Liver (tissue), 9 donors: ENCODE results near the gene LRRC27. TPM values are rescaled to one million over a fixed set of nuclear protein-coding genes. Genes with fewer than 3 reads are reported as not detected.

Experiments used
- DNase-seq: peaks from one replicate; pipeline ENCODE4 v3.0.0-alpha.2; 2017; ENCODE audit warnings: low spot score
- H3K27ac ChIP-seq, 2 donors: one replicate each; pipeline ENCODE4 v1.7.0; 2013; ENCODE audit warnings: inconsistent platforms in 2 of 2, low read length in 2 of 2, control low read depth in 1 of 2, low read depth in 1 of 2, mild to moderate bottlenecking in 1 of 2
- H3K27me3 ChIP-seq, 4 donors: one replicate each; pipeline versions ENCODE4 v1.6.1 to v1.7.0; 2013; ENCODE audit warnings: low read length in 3 of 4, inconsistent platforms in 1 of 4, mild to moderate bottlenecking in 1 of 4, moderate library complexity in 1 of 4; ENCODE audit not compliant: control insufficient read depth in 4 of 4, insufficient read depth in 4 of 4
- H3K36me3 ChIP-seq, 4 donors: one replicate each; pipeline versions ENCODE4 v1.6.1 to v1.7.0; 2013; ENCODE audit warnings: low read length in 3 of 4, mild to moderate bottlenecking in 3 of 4, low read depth in 1 of 4, moderate library complexity in 1 of 4; ENCODE audit not compliant: control insufficient read depth in 4 of 4, insufficient read depth in 3 of 4
- H3K4me1 ChIP-seq, 4 donors: one replicate each; pipeline versions ENCODE4 v1.6.1 to v1.7.0; 2013; ENCODE audit warnings: low read length in 3 of 4, mild to moderate bottlenecking in 3 of 4, moderate library complexity in 1 of 4; ENCODE audit not compliant: control insufficient read depth in 4 of 4, insufficient read depth in 4 of 4
- H3K4me3 ChIP-seq, 3 donors: one replicate each; pipeline versions ENCODE4 v1.6.1 to v1.7.0; 2013; ENCODE audit warnings: low read length in 3 of 3, control low read depth in 1 of 3, low read depth in 1 of 3, mild to moderate bottlenecking in 1 of 3
- H3K9ac ChIP-seq, 2 donors: one replicate each; pipeline ENCODE4 v1.7.0; 2013; ENCODE audit warnings: low read length in 2 of 2, mild to moderate bottlenecking in 2 of 2, moderate library complexity in 2 of 2, control low read depth in 1 of 2, low read depth in 1 of 2
- H3K9me3 ChIP-seq, 4 donors: one replicate each; pipeline versions ENCODE4 v1.6.1 to v1.7.0; 2013; ENCODE audit warnings: low read length in 3 of 4; ENCODE audit not compliant: control insufficient read depth in 4 of 4
- EGR1 ChIP-seq, 2 donors: IDR thresholded peaks; 2 replicates each; pipeline ENCODE4 v1.6.1; 2016 to 2018; ENCODE audit warnings: antibody characterized with exemption in 2 of 2, low read depth in 2 of 2
- FOXA1 ChIP-seq: IDR thresholded peaks from 2 replicates; pipeline ENCODE4 v1.6.1; 2016; ENCODE audit warnings: antibody characterized with exemption
- FOXA2 ChIP-seq: IDR thresholded peaks from 2 replicates; pipeline ENCODE4 v1.6.1; 2016; ENCODE audit warnings: antibody characterized with exemption
- GABPA ChIP-seq, 2 donors: IDR thresholded peaks in 1 of 2; conservative IDR thresholded peaks in 1 of 2; 2 replicates each; pipeline ENCODE4 v1.6.1; 2016; ENCODE audit warnings: antibody characterized with exemption in 2 of 2, mild to moderate bottlenecking in 1 of 2, moderate library complexity in 1 of 2
- NR2F2 ChIP-seq: IDR thresholded peaks from 2 replicates; pipeline ENCODE4 v1.6.1; 2016; ENCODE audit warnings: antibody characterized with exemption
- RXRA ChIP-seq, 2 donors: IDR thresholded peaks; 2 replicates each; pipeline ENCODE4 v1.6.1; 2017 to 2018; ENCODE audit warnings: antibody characterized with exemption in 2 of 2, mild to moderate bottlenecking in 1 of 2
- SP1 ChIP-seq: IDR thresholded peaks from 2 replicates; pipeline ENCODE4 v1.6.1; 2018; ENCODE audit warnings: antibody characterized with exemption, mild to moderate bottlenecking
- TAF1 ChIP-seq: conservative IDR thresholded peaks from 2 replicates; pipeline ENCODE4 v1.6.1; 2016; ENCODE audit warnings: antibody characterized with exemption, mild to moderate bottlenecking
- YY1 ChIP-seq: IDR thresholded peaks from 2 replicates; pipeline ENCODE4 v1.6.1; 2016; ENCODE audit warnings: antibody characterized with exemption, mild to moderate bottlenecking
- WGBS: extraction: QIAGEN DNeasy Blood & Tissue Kit; methylation state at CpG from one replicate; pipeline ENCODE4 v1.1.7; 2013; 5-methylcytosine and 5-hydroxymethylcytosine counted together
- polyA plus RNA-seq, 2 donors: library from polyadenylated mRNA; stranded (reverse) in 1 of 2; unstranded in 1 of 2; fragments of 200-250 nt in 1 of 2; fragments of >200 nt in 1 of 2; fragmentation: Nextera tagmentation in 1 of 2; extraction: Ambion mirVana in 1 of 2; gene quantifications; one replicate each; pipeline versions ENCODE4 v1.2.1 to v1.2.3, GENCODE V29; 2013 to 2015
- total RNA-seq, 2 donors: library from RNA; depleted of rRNA; stranded (reverse); fragments of >200 nt; gene quantifications; one replicate each; pipeline ENCODE4 v1.2.3, GENCODE V29; 2014
- TF ChIP-seq, protein P1 (sequence below): fragments of 150-350 bp; IDR thresholded peaks from 2 replicates; pipeline ENCODE4 v1.5.1; 2017; ENCODE audit warnings: improper control_type of control experiment, low read depth, low read length; ENCODE audit not compliant: missing input control
- TF ChIP-seq, protein P2 (sequence below): IDR thresholded peaks from 2 replicates; pipeline ENCODE4 v1.6.1; 2016; ENCODE audit warnings: antibody characterized with exemption
- TF ChIP-seq, protein P3 (sequence below): IDR thresholded peaks from 2 replicates; pipeline ENCODE4 v1.6.1; 2016; ENCODE audit warnings: antibody characterized with exemption
- TF ChIP-seq, protein P4 (sequence below): IDR thresholded peaks from 2 replicates; pipeline ENCODE4 v1.6.1; 2016; ENCODE audit warnings: antibody characterized with exemption
- TF ChIP-seq, protein P5 (sequence below): IDR thresholded peaks from 2 replicates; pipeline ENCODE4 v1.6.1; 2016; ENCODE audit warnings: antibody characterized with exemption, mild to moderate bottlenecking
- donor health status: healthy.
- donor health status: healthy.
- donor health status: healthy.
- donor health status: healthy.
- donor health status: healthy.

Gene LRRC27
- total and polyA plus RNA-seq, 4 donors, result 1.8 to 2.8 (median 2.6) TPM

DNA sequence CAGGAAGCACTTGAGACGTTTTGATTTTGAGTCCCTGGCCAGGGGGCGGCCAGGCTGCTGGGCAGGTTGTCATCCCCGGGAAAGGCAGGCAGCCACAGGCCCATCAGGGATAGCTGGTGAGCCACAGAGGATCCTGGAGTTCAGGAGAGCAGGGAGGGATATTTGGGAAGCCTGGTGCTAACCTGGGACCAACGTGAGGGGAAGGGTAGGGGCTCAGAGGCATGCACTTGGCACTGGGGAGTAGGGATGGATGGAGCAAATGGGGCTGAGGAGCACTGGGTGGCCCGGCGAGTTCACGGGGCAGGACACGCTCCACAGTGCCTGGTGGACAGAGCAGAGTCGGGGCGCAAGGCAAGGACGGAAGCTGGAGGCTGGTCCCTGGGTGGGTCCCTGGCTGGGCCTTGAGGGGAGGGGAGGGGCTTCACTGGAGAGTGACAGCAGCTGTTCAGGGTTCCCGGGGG is 30.2 kb downstream of the LRRC27 start:
- WGBS, result 93% methylated on average over 12 of the region's 12 CpGs
- Histone ChIP-seq H3K27me3 (no peaks in the 10 kb centered on the region), H3K9ac (no peak overlapping the region), H3K36me3 (peaks cover 0 to 11% (median 6%) of the 10 kb centered on the region in 4 donors), H3K27ac (no peak overlapping the region), H3K4me1 (no peaks in the 10 kb centered on the region), H3K4me3 (no peak overlapping the region), H3K9me3 (no peaks in the 10 kb centered on the region)
- no peak for DNase-seq
- TF ChIP-seq, protein P1, sequence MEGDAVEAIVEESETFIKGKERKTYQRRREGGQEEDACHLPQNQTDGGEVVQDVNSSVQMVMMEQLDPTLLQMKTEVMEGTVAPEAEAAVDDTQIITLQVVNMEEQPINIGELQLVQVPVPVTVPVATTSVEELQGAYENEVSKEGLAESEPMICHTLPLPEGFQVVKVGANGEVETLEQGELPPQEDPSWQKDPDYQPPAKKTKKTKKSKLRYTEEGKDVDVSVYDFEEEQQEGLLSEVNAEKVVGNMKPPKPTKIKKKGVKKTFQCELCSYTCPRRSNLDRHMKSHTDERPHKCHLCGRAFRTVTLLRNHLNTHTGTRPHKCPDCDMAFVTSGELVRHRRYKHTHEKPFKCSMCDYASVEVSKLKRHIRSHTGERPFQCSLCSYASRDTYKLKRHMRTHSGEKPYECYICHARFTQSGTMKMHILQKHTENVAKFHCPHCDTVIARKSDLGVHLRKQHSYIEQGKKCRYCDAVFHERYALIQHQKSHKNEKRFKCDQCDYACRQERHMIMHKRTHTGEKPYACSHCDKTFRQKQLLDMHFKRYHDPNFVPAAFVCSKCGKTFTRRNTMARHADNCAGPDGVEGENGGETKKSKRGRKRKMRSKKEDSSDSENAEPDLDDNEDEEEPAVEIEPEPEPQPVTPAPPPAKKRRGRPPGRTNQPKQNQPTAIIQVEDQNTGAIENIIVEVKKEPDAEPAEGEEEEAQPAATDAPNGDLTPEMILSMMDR, result no peak
- TF ChIP-seq, protein P2, sequence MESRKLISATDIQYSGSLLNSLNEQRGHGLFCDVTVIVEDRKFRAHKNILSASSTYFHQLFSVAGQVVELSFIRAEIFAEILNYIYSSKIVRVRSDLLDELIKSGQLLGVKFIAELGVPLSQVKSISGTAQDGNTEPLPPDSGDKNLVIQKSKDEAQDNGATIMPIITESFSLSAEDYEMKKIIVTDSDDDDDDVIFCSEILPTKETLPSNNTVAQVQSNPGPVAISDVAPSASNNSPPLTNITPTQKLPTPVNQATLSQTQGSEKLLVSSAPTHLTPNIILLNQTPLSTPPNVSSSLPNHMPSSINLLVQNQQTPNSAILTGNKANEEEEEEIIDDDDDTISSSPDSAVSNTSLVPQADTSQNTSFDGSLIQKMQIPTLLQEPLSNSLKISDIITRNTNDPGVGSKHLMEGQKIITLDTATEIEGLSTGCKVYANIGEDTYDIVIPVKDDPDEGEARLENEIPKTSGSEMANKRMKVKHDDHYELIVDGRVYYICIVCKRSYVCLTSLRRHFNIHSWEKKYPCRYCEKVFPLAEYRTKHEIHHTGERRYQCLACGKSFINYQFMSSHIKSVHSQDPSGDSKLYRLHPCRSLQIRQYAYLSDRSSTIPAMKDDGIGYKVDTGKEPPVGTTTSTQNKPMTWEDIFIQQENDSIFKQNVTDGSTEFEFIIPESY, result no peak
- no peak for TF ChIP-seq RXRA (IDR thresholded peaks at IDR 0.05)
- no peak for TF ChIP-seq FOXA2
- TF ChIP-seq SP1, result no peak
- TF ChIP-seq EGR1 (IDR thresholded peaks at IDR 0.05; ENCODE audit: low read depth in 2 of 2), result no peak
- TF ChIP-seq GABPA (IDR thresholded peaks at IDR 0.05 in 1 of 2, conservative IDR thresholded peaks at IDR 0.05 in 1 of 2), result no peak
- TF ChIP-seq, protein P3, sequence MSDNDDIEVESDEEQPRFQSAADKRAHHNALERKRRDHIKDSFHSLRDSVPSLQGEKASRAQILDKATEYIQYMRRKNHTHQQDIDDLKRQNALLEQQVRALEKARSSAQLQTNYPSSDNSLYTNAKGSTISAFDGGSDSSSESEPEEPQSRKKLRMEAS, result no peak
- TF ChIP-seq YY1, result no peak
- no peak for TF ChIP-seq TAF1

DNA sequence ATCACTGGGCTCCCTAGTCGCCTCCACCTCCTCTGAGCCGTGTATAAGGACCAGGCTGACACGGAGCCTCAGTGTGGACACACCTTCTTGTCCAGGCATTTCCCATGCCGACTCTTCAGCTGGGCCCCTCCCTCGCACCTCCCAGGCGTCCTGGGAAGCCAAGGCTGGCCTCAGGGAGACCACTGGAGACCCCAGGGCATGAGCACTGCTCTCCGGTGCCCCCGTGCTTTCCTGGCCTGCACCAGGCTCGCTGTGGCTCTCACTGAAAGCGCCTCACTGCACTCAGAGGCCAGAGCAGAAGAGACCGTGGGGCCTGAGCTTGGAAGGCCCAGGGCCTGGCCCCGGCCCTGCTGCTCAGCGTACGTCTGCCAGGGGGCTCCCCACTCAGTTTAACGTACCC is 31.4 kb downstream of the LRRC27 start:
- no peak for DNase-seq
- Histone ChIP-seq H3K9me3 (no peaks in the 10 kb centered on the region), H3K27ac (no peak overlapping the region), H3K36me3 (peaks cover 0 to 11% (median 6%) of the 10 kb centered on the region in 4 donors), H3K9ac (no peak overlapping the region), H3K27me3 (no peaks in the 10 kb centered on the region), H3K4me1 (no peaks in the 10 kb centered on the region), H3K4me3 (no peak overlapping the region)
- TF ChIP-seq FOXA2 (no peak), NR2F2 (no peak)
- WGBS, result 93% methylated on average over 15 of the region's 15 CpGs

DNA sequence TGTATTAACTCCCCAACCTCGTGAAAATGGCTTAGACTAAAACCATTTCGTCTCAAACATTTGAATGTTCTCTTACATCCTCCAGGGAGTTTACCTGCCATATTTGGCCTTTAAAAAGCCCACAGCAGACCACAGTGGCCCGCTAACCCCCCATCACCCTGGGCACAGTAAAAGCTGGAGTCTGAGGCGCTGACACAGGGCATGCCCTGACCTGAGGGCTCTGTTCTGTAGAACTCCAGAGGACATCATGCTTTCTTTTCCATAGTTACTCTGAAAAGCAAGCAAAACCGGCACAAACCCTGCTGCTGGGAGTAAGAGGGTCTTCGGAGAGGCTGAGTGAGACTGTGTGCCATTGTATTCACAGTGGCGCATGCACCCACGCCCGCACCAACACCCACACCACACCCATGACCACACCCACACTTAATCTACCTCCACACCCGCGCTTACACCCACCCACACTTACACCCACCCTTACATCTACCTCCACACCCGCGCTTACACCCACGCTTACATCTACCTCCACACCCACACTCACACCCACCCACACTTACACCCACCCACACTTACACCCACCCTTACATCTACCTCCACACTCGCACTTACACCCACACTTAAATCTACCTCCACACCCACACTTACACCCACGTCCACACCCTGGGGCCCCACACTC is 32.1 kb downstream of the LRRC27 start:
- Histone ChIP-seq H3K4me3 (no peak overlapping the region), H3K27ac (no peak overlapping the region), H3K9ac (no peak overlapping the region), H3K27me3 (no peaks in the 10 kb centered on the region), H3K9me3 (no peaks in the 10 kb centered on the region), H3K36me3 (peaks cover 0 to 11% (median 6%) of the 10 kb centered on the region in 4 donors), H3K4me1 (no peaks in the 10 kb centered on the region)
- WGBS, result 67% methylated on average over 16 of the region's 16 CpGs
- peak; percentile 73 for DNase-seq
- TF ChIP-seq, protein P4, sequence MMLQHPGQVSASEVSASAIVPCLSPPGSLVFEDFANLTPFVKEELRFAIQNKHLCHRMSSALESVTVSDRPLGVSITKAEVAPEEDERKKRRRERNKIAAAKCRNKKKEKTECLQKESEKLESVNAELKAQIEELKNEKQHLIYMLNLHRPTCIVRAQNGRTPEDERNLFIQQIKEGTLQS, result no peak
- TF ChIP-seq, protein P2, result no peak
- TF ChIP-seq EGR1 (IDR thresholded peaks at IDR 0.05; ENCODE audit: low read depth in 2 of 2) (no peak), NR2F2 (no peak), FOXA1 (no peak), YY1 (no peak), SP1 (no peak), GABPA (IDR thresholded peaks at IDR 0.05 in 1 of 2, conservative IDR thresholded peaks at IDR 0.05 in 1 of 2) (no peak), TAF1 (no peak), FOXA2 (no peak)
- TF ChIP-seq, protein P5, sequence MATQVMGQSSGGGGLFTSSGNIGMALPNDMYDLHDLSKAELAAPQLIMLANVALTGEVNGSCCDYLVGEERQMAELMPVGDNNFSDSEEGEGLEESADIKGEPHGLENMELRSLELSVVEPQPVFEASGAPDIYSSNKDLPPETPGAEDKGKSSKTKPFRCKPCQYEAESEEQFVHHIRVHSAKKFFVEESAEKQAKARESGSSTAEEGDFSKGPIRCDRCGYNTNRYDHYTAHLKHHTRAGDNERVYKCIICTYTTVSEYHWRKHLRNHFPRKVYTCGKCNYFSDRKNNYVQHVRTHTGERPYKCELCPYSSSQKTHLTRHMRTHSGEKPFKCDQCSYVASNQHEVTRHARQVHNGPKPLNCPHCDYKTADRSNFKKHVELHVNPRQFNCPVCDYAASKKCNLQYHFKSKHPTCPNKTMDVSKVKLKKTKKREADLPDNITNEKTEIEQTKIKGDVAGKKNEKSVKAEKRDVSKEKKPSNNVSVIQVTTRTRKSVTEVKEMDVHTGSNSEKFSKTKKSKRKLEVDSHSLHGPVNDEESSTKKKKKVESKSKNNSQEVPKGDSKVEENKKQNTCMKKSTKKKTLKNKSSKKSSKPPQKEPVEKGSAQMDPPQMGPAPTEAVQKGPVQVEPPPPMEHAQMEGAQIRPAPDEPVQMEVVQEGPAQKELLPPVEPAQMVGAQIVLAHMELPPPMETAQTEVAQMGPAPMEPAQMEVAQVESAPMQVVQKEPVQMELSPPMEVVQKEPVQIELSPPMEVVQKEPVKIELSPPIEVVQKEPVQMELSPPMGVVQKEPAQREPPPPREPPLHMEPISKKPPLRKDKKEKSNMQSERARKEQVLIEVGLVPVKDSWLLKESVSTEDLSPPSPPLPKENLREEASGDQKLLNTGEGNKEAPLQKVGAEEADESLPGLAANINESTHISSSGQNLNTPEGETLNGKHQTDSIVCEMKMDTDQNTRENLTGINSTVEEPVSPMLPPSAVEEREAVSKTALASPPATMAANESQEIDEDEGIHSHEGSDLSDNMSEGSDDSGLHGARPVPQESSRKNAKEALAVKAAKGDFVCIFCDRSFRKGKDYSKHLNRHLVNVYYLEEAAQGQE, result no peak
